ENCODE measurements around the gene HOXC13. TPM values are rescaled to one million over a fixed set of nuclear protein-coding genes. Genes with fewer than 3 reads are reported as not detected.

HOXC13 gene
- not detected for polyA plus RNA-seq (ENCODE audit: insufficient read length in 4 of 4)

DNA sequence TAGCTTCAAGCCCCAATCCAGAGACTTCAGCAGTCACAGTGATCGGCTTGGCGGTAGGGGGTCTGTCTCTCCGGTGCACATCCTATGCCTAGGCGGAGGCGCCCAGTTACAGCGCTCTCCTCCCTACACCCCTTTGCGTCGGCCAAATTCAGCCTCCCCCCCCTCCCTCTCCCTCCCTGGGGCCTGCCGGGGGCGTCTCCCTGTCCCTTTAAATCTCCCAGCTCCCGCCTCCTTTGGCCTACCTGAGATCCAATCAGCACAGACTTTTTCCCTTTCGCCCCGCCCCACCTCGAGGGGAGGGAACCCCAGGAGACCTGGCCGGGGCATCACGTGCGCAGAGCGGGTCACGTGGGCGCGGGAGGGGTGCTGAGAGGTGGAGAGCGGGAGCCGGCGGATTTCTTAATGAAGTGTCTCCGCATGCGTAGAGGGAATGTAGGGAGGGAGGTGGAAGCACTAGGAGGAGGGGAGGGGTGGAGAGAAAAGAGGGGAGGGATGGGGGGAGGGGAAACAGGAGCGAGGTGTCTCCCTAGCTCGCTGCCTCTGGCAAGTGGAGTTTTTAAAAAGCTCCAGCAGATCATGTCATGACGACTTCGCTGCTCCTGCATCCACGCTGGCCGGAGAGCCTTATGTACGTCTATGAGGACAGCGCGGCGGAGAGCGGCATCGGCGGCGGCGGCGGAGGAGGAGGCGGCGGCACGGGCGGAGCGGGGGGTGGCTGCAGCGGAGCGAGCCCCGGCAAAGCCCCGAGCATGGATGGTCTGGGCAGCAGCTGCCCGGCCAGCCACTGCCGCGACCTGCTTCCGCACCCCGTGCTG, at the start of gene HOXC13:
Gene HOXC13, plus strand, starts transcription at position 506 of the 815 bp plus-strand sequence. Its CDS starts 76 bp downstream, at position 582.
- DNase-seq (ENCODE audit: low read depth in 4 of 4, low spot score in 2 of 4) = peak in 3 of 4 donors; percentile 64 to 86 (median 70)

DNA sequence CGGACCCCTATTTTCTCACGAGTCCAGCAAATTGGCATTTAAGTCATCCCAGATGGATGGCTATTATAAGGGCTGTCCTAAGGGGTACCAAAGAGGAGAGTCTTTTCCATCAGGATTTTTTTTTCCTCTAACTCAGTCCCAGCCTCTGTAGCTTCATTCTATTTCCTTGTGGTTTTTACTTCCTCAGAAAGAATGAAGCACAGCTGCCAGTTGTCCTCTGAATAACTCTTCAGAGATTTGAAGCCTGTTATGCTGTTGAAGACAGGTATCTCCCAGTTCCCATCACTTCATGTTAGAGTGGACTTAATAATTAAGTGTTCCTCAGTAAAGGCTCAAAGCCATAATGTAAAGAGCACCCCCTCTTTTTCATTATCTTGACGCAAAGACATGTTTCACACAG, 48.5 kb upstream of the HOXC13 start:
- no peak for DNase-seq (ENCODE audit: low read depth in 4 of 4, low spot score in 2 of 4)

GRCh38 chr12:53892762-53893395, 45.8 kb upstream of the HOXC13 start:
- no peak for DNase-seq (ENCODE audit: low read depth in 4 of 4, low spot score in 2 of 4)

DNA sequence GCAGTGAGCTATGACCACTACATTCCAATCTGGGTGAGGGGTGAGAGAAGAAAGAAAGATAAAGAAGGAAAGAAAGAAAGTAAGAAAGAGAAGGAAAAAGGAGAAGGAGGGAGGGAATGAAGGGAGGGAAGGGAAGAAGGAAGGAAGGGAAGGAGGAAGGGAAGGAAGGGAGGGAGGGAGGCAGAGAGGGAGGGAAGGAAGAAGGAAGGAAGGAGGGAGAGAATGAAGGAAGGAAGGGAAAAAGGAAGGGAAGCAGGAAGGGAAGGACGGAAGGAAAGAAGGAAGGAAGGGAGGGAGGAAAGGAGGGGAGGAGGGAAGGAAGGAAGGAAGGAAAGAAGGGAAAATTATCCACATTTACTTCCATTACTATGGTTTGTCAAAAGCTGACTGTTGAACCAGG, 39.4 kb upstream of the HOXC13 start:
- no peak for DNase-seq (ENCODE audit: low read depth in 4 of 4, low spot score in 2 of 4)

DNA sequence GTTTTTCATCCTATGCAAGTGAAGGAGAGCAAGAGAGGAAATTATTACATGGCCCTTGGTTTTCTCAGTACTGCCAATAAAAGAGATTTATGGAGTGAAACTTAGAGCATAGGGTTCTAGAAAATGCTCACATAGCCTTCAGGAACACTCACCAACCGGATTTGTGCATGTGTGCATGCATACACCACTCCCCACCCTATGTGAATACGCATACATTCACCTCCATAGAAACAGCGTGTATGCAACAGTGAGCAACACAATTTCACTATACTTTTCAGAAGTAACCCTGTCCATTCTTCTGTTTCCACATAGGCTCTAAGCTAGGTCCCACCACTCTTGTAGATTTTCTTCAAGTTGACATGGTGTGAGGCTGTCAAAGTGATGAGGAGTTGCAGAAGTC, 31.5 kb upstream of the HOXC13 start:
- DNase-seq (ENCODE audit: low read depth in 4 of 4, low spot score in 2 of 4) = no peak

DNA sequence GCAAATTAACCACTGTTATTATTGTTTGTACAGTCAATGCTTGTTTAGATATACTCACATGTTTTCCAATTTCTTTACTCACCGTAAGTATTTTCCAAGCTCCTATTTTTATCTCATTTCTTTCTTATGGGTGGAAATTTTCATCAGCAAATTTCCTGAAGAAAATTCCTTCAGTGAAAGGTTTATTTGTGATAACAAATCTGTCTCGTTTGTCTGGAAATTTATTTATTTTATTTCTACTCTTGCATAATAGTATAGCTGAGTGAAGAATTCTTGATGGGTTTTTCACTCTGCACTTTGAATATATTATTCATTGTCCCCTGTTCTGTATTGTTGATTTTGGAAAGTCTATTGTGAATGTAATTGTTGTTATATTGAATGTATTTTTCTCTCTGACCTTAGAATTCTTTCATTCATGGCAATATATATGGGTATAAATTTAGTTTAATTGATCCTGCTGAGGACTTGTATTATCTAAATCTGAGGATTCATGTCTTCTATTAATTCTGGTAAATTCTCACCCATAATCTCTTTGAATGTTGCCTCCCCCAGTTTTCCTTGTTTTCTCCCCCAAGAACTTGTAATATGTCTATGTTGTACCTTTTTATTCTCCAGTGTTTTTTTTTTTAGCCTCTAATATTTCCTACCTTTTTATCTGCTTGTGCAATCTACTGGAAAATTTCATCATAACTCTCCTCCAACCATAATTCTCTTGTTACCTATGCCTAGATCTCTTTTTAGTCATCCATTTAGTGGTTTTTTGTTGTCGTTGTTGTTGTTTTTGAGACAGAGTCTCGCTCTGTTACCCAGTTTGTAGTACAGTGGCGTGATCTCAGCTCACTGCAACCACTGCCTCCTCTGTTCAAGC, 21.6 kb upstream of the HOXC13 start:
- DNase-seq (ENCODE audit: low read depth in 4 of 4, low spot score in 2 of 4) = no peak

- DNase-seq (ENCODE audit: low read depth in 4 of 4, low spot score in 2 of 4) = no peak
Observed at GRCh38 chr12:53924521-53925405, 13.9 kb upstream of the HOXC13 start.

DNA sequence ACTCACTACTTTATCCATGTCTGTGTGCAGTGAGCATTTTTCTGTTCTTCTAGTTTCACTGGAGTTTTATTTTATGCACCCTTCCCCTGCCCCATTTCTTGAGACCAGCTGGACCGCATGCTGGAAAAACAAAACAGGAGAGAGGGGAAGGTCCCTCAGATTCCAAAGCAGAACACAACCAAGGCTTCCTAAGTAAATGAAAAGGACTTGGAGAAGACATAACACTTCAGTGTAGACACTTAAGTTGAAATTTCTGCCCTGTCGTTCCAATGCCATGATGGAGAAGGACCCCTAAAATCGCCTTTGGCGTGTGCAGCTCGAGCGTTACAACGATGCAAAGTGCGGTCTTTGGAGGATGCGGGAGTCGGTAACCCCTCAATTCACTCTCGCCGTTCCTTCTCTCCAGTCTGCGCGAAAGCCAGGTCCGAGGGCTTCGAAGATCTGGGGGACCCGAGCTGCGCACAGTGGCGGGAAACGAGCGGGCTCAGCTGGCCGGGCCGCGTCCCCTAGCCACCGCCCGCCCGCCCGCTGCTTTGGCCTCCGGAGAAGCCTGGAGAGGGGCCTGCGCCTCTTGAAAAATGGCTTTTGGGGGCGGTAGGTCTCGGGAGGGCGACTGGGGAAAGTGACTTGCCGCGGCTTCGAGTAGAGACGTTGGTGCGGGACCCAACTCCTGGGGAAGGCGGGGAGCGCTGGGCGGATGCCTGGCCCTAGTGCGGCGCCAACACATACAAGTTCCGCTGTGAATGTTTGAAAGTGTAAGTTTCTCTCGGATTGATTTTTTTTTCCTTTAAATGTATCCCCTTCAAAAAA, 11.2 kb upstream of the HOXC13 start:
- no peak for DNase-seq (ENCODE audit: low read depth in 4 of 4, low spot score in 2 of 4)

DNA sequence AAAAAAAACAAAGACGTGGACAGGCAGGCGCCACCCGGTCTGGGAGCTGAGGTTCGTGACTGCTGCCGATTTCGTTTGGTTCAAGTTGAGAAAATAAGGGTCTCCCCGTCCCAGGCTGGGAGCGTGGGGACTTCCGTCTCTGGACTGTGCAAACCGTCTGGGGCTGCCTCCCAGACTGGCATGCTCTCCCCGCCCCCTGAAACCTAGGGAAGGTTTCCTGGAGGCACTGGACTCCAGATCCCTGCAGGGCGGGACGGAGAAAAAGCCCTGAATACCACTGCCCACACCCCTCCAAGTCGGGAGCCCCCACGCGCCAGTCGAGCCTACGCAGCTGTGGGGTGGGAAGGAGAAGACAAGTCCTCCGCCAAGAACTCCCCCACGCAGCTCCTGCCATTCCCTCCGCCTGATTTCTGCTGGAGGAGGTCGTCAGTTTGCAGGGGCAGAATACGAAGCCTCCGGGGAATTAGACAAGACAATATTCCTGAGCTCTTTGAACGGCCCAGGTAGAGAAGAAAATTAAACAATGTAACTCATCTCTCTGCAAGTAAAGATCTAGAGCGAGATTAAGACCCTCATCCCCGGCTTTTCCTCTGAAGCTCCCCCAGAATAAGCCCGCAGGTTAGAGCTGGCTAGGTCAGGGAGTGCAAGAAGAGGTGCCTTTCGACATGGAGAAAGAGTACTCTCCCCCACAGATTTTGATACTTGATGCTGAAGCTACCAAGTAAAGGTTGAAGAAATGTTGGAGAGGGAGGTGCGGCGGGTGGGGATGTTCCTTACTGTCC, 10.4 kb upstream of the HOXC13 start:
- DNase-seq (ENCODE audit: low read depth in 4 of 4, low spot score in 2 of 4) = no peak

DNA sequence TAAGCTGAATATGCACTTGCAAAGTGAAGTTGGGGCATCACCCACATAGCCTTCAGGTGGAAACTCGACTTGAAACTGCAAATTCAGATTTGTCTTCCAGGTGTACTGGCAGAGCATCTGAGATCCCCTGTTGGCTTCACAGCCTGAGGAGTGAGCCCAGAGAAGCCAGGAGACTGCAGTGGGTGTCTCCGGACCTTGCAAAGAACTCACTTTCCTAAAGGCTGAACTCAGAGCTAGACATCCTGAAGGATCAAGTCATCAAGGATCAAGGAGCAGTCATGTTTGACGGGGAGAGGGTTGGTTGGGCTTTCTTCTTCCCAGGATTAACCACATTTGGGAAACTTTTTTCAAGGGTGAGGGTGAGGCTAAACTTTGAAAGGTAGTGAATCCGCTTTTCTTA, 9.1 kb upstream of the HOXC13 start:
- no peak for DNase-seq (ENCODE audit: low read depth in 4 of 4, low spot score in 2 of 4)

DNA sequence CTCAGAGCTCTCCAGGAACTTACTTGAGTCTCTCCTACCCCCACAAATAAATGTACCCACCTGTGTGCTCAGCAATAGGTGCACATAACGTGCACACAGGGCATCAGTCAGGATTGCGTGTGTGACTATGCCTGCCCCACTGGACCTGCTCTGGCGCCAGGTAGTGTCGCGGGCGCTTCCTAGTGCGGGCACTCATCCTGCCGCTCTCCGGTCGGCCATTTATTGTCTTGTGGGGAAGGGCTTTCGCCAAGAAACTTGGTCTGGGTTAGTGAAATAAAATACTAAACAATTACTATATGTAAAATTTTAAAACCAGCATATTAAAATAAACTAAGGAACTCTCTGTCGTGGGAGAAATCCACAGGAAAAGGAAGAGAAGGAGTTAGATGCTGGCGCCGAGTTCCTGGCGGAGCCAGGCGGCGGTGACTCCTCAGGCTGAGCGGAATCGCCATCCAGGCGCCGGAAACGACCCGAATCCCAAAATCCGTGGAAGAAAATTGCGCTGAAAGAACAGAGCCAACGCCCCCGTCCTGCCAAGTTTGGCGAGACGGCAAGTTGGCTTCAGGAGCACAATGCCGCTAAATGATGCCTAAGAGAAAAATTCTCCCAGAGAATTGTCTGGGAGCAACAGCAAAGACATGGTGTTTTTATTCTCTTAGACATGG, 7.9 kb upstream of the HOXC13 start:
- DNase-seq (ENCODE audit: low read depth in 4 of 4, low spot score in 2 of 4) = no peak

GRCh38 chr12:53931844-53932581, 6.6 kb upstream of the HOXC13 start:
- no peak for DNase-seq (ENCODE audit: low read depth in 4 of 4, low spot score in 2 of 4)

GRCh38 chr12:53932915-53933314, 5.7 kb upstream of the HOXC13 start:
- DNase-seq (ENCODE audit: low read depth in 4 of 4, low spot score in 2 of 4) = no peak

DNA sequence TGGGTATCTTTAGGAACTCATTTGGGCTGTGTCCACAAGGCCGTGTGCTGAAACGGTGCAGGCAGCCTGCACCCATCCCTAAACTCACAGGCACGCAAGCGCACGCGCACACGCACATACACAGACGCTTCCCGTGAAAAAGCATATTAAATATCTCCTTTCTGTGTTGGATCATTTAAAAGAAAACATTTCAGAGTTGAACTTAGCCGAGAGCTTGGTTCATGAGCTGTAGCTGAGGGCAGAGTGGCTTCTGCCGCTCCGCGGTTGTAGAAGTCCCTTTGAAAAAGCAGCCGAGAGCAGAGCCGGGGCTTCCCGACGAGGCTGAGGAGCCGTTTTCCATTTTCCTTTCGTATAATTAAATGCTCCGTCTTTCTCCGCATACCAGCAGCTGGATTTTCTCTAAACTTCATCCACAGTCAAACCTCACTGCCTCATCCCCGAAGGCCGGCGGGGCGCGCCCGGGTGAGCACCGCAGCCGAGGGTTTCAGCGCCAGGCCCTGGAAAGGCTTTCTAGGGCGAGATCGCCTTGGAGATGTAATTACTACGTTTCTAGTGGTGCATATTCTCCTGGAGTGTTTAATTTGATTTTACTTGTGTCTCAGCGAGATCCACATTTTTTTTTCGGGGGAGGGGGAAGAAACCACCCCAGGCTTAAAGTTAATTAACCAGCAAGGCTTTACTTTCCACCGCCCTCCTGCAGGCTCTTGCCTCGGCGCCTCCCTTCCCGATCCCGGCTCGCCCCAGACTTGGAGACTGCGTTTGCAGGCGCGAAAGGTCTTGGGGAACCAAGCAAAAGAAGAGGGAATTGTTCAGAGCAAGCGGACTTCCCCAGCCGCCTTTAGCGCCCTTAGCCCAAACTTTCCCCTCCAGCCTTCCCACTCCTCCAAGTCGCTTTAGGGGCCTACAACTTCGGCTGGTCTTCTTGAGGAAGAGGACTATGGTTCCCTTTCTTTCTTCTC, 3.0 kb upstream of the HOXC13 start:
- DNase-seq (ENCODE audit: low read depth in 4 of 4, low spot score in 2 of 4) = no peak

DNA sequence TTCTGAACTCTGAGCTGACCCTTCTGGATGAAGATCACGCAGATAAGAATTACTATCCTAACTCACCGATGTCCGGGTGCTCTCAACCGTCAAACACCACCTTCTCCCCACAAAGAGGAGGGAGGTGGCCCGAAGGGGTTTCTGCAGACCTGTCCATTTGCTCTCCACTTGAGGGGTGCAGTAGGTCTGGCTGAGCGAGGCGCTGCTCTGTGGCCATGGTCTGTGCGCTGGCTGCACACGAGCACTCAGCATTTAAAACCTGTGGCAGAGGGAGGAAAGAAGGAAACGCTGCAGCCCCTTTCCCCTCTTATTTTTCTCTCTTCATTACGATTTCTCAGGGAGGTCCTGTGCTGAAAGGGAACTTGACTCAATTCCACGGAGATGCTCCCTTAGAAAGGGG, 1.5 kb upstream of the HOXC13 start:
- no peak for DNase-seq (ENCODE audit: low read depth in 4 of 4, low spot score in 2 of 4)

DNA sequence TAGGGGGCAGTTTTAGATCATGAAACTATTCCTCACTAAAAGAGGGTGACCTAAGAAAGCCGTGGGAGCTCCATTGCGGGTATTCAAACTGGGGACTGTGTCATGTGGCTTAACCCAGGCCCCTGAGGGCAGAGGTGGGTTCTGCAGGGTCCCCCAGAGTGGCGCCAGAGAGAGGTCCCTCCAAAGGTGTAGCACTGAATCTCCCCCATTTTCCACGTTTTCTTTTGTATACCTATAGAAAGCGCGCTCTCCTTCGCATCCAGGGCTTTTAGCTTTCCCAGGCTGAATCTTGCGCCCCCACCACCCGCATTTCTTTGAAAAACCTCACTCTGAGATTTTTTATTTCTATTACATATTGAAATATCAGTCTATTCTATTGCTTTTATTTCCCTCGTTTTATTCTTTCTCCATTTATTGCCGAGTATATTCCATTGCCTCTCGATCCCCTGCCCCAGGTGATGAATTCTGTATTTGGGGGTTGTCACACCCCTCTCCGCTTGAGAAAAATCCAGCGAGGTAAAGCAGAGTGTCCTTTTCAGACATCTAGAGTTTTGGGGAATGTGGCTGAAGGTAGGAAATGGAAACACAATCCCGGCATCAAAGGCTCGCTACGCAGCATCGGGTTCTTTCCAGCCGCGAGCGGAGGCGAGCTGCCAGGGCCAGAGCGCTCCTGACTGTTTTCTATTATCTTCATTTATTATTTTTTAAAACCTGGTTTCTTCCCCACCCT, 870 bp upstream of the HOXC13 start:
- no peak for DNase-seq (ENCODE audit: low read depth in 4 of 4, low spot score in 2 of 4)

All from left renal cortex interstitium (tissue), 4 donors.